HepG2 (cell line): Measurements from ENCODE around the gene TTC23. TPM values are rescaled to one million over a fixed set of nuclear protein-coding genes. Genes with fewer than 3 reads are reported as not detected.
A peak's percentile ranks its signal among the peaks of the same experiment; 100 is the strongest.

ENCODE experiments used
- ATAC-seq: fragments of 200-7000 bp; cut with Tn5 transposase; 3 replicates; pipeline ENCODE4 v1.9.1; 2020; ENCODE audit warnings: mild to moderate bottlenecking, moderate library complexity
- Bru-seq: library from RNA; stranded (reverse); fragments of 400-500 nt; gene quantifications from one replicate; lab custom pipeline; 2021; lab: Mats Ljungman, UMichigan
- BruChase-seq, 2 experiments: library from RNA; stranded (reverse); fragments of 400-500 nt; gene quantifications; one replicate each; lab custom pipeline; 2021; lab: Mats Ljungman, UMichigan
- BruUV-seq: library from RNA; stranded (reverse); fragments of 400-500 nt; replicated peaks from 2 replicates; lab custom pipeline; 2021; lab: Mats Ljungman, UMichigan
- CTCF ChIA-PET: fragments of 300-600 bp; formaldehyde crosslinking; extraction: SDS; loops from one replicate; lab custom pipeline; 2021; ENCODE audit warnings: low total read pairs, inconsistent platforms, low intra/inter-chr PET ratio; lab: Yijun Ruan, JAX
- POLR2A ChIA-PET: fragments of 350-600 bp; sonication (Branson Sonifier 250); formaldehyde crosslinking; loops from one replicate; lab custom pipeline; 2020; ENCODE audit warnings: antibody characterized with exemption, inconsistent platforms; lab: Yijun Ruan, JAX
- DNase-seq: peaks from one replicate; pipeline ENCODE4 v3.0.0-alpha.2; 2015; ENCODE audit warnings: low spot score
- FAIRE-seq: peaks from 3 replicates; lab custom pipeline; 2011; peaks lifted over from hg19 to GRCh38; lab: Jason Lieb, UNC
- H2AFZ ChIP-seq: one replicate; pipeline ENCODE4 v1.6.1; 2011; ENCODE audit warnings: low read length, inconsistent platforms
- H3K27ac ChIP-seq: fragments of 300-600 bp; 3 replicates; pipeline ENCODE4 v1.8.0; 2011; ENCODE audit warnings: mixed run types, mild to moderate bottlenecking, mixed read lengths, low read length, inconsistent platforms; ENCODE audit not compliant: insufficient read depth; ENCODE audit errors: extremely low read length
- H3K27me3 ChIP-seq, 2 experiments: fragments of 200-600 bp in 1 of 2; 2 replicates in 1 of 2; 3 replicates in 1 of 2; pipeline versions ENCODE4 v1.6.0 to v1.8.0; 2011; ENCODE audit warnings: low read length in 2 of 2, mild to moderate bottlenecking in 2 of 2, moderate library complexity in 2 of 2, inconsistent platforms in 1 of 2; ENCODE audit not compliant: insufficient read depth in 2 of 2, control insufficient read depth in 1 of 2
- H3K36me3 ChIP-seq, 2 experiments: fragments of 200-600 bp in 1 of 2; replicated peaks in 1 of 2; 2 replicates in 1 of 2; 3 replicates in 1 of 2; pipeline versions ENCODE4 v1.5.1 to v1.8.0; 2011; ENCODE audit warnings: low read length in 2 of 2, inconsistent platforms in 1 of 2; ENCODE audit not compliant: insufficient read depth in 2 of 2, control insufficient read depth in 1 of 2
- H3K4me1 ChIP-seq: 2 replicates; pipeline ENCODE4 v1.5.1; 2012; ENCODE audit warnings: low read length, inconsistent platforms; ENCODE audit not compliant: insufficient read depth
- H3K4me2 ChIP-seq: 2 replicates; pipeline ENCODE4 v1.6.0; 2011; ENCODE audit warnings: low read depth, low read length, inconsistent platforms
- H3K4me3 ChIP-seq, 3 experiments: fragments of 200-600 bp in 1 of 3; sonication (generic), shearing (Covaris generic) in 1 of 3; replicated peaks in 1 of 3; 2 replicates each; pipeline ENCODE4 v1.5.1; 2011 to 2016; ENCODE audit warnings: low read length in 3 of 3, inconsistent platforms in 2 of 3, low read depth in 2 of 3, mild to moderate bottlenecking in 2 of 3, control low read depth in 1 of 3, mixed read lengths in 1 of 3; ENCODE audit not compliant: insufficient read depth in 1 of 3
- H3K79me2 ChIP-seq: one replicate; pipeline ENCODE4 v1.6.1; 2011; ENCODE audit warnings: low read length, inconsistent platforms; ENCODE audit not compliant: insufficient read depth
- H3K9ac ChIP-seq: 2 replicates; pipeline ENCODE4 v1.6.0; 2011; ENCODE audit warnings: mild to moderate bottlenecking, low read depth, low read length, inconsistent platforms; ENCODE audit not compliant: insufficient read depth
- H3K9me3 ChIP-seq: 2 replicates; pipeline ENCODE4 v1.5.1; 2012; ENCODE audit warnings: mild to moderate bottlenecking, low read length
- H4K20me1 ChIP-seq: 2 replicates; pipeline ENCODE4 v1.6.0; 2011; ENCODE audit warnings: inconsistent platforms, mild to moderate bottlenecking, low read length, moderate library complexity; ENCODE audit not compliant: insufficient read depth
- ARHGAP35 ChIP-seq: sonication (generic); formaldehyde crosslinking; IDR thresholded peaks from 2 replicates; pipeline ENCODE4 v1.9.0; 2022; ENCODE audit warnings: mild to moderate bottlenecking, inconsistent platforms, moderate library complexity, missing genetic modification reagents, borderline replicate concordance
- DPF2 ChIP-seq: sonication (generic); formaldehyde crosslinking; IDR thresholded peaks from 2 replicates; pipeline ENCODE4 v1.4.0; 2020; ENCODE audit warnings: mild to moderate bottlenecking, low read depth, missing genetic modification reagents, borderline replicate concordance
- PHF8 ChIP-seq: sonication (generic); formaldehyde crosslinking; IDR thresholded peaks from 2 replicates; pipeline ENCODE4 v1.5.0; 2020; ENCODE audit warnings: missing genetic modification reagents
- POLR2AphosphoS5 ChIP-seq: IDR thresholded peaks from 2 replicates; pipeline ENCODE4 v1.6.1; 2012; ENCODE audit warnings: low read depth, low read length
- RAD21 ChIP-seq: fragments of 450-650 bp; formaldehyde crosslinking; IDR thresholded peaks from 2 replicates; pipeline ENCODE4 v1.5.0; 2020; ENCODE audit warnings: mild to moderate bottlenecking
- SAP130 ChIP-seq: IDR thresholded peaks from 2 replicates; pipeline ENCODE4 v1.6.1; 2016; ENCODE audit warnings: low read depth
- USF2 ChIP-seq, 2 experiments: sonication (generic) in 1 of 2; formaldehyde crosslinking in 1 of 2; IDR thresholded peaks; 2 replicates each; pipeline versions ENCODE4 v1.5.1 to v1.6.1; 2011 to 2020; ENCODE audit warnings: borderline replicate concordance in 1 of 2, low read depth in 1 of 2, low read length in 1 of 2, mild to moderate bottlenecking in 1 of 2, missing genetic modification reagents in 1 of 2, moderate library complexity in 1 of 2
- ZNF17 ChIP-seq: sonication (generic); formaldehyde crosslinking; IDR thresholded peaks from 2 replicates; pipeline ENCODE4 v1.5.0; 2020; ENCODE audit warnings: mild to moderate bottlenecking, missing genetic modification reagents
- ZNF580 ChIP-seq: IDR thresholded peaks from 2 replicates; pipeline ENCODE4 v1.6.1; 2016; ENCODE audit warnings: low read depth, borderline replicate concordance
- ZNF841 ChIP-seq: sonication (generic); formaldehyde crosslinking; IDR thresholded peaks from 2 replicates; pipeline ENCODE4 v1.8.1; 2023; ENCODE audit warnings: missing genetic modification reagents, borderline replicate concordance
- WGBS: methylation state at CpG from one replicate; pipeline ENCODE4 v1.1.6; 2017; ENCODE audit warnings: low lambda C conversion rate; 5-methylcytosine and 5-hydroxymethylcytosine counted together
- in situ Hi-C: cut with HindIII; loops from 2 replicates; pipeline ENCODE4 v1.10.0; 2017; ENCODE audit warnings: low pct_unique_long_range_greater_than_20kb; ENCODE audit not compliant: extremely low pct_ligation_motif_present
- intact Hi-C: fragments of 100-400 bp; cut with micrococcal nuclease; formaldehyde crosslinking; loops from one replicate; pipeline ENCODE4 v1.10.0; 2022; ENCODE audit not compliant: unreplicated experiment
- long read RNA-seq, 2 experiments: library from RNA in 1 of 2; library from polyadenylated mRNA in 1 of 2; stranded (forward) in 1 of 2; unstranded in 1 of 2; transcript quantifications; one replicate each; pipeline ENCODE4 v2.0.0, GENCODE V29; 2019 to 2022
- polyA minus RNA-seq, 3 experiments: library from RNA; depleted of rRNA, polyadenylated mRNA; stranded (reverse); fragments of >200 nt; gene quantifications; 2 replicates each; pipeline ENCODE4 v1.2.3, GENCODE V29; 2011; ENCODE audit warnings: low replicate concordance in 1 of 3
- polyA plus RNA-seq, 8 experiments: library from polyadenylated mRNA; depleted of rRNA in 3 of 8; stranded (reverse) in 7 of 8; unstranded in 1 of 8; fragments of >200 nt; fragmentation: Illumina TruSeq in 4 of 8; extraction: Trizol in 4 of 8; gene quantifications; 2 replicates each; pipeline versions ENCODE4 v1.2.1 to v1.2.3, GENCODE V29; 2011 to 2016; ENCODE audit warnings: low read depth in 4 of 8, missing spikeins in 1 of 8, mixed read lengths in 1 of 8; ENCODE audit not compliant: insufficient read depth in 1 of 8
- total RNA-seq, 5 experiments: library from RNA; depleted of rRNA; stranded (reverse); fragments of >200 nt; fragmentation: Illumina TruSeq; extraction: Trizol; gene quantifications; 2 replicates each; pipeline ENCODE4 v1.2.3, GENCODE V29; 2016; ENCODE audit warnings: low read depth in 1 of 5
- TF ChIP-seq, protein P1 (sequence below): sonication (generic); formaldehyde crosslinking; IDR thresholded peaks from 2 replicates; pipeline ENCODE4 v1.4.0; 2020; ENCODE audit warnings: missing genetic modification reagents, borderline replicate concordance

TTC23 gene
- total RNA-seq (2016; rRNA removed; fragmentation: Illumina TruSeq; extraction: Trizol), result 11.7 and 17.2 TPM in 2 replicates
- total RNA-seq (2016; cell fraction: cytosol; rRNA removed; fragmentation: Illumina TruSeq; extraction: Trizol; ENCODE audit: low read depth), result 3.1 TPM in 2 replicates
- 11.4 and 15.4 TPM in 2 replicates for total RNA-seq (2016; cell fraction: insoluble cytoplasmic fraction; rRNA removed; fragmentation: Illumina TruSeq; extraction: Trizol)
- 5.6 and 6.5 TPM in 2 replicates for total RNA-seq (2016; cell fraction: membrane; rRNA removed; fragmentation: Illumina TruSeq; extraction: Trizol)
- 16.6 and 19.0 TPM in 2 replicates for total RNA-seq (2016; cell fraction: nucleus; rRNA removed; fragmentation: Illumina TruSeq; extraction: Trizol)
- 1.3 and 1.6 TPM in 2 replicates for polyA plus RNA-seq (2011; rRNA removed)
- polyA plus RNA-seq (2011; cell fraction: cytosol; rRNA removed), result 1.4 and 2.1 TPM in 2 replicates
- 3.2 and 3.5 TPM in 2 replicates for polyA plus RNA-seq (2011; cell fraction: nucleus; rRNA removed)
- polyA plus RNA-seq (2012), result 5.4 and 7.4 TPM in 2 replicates
- 0.81 and 0.99 TPM in 2 replicates for polyA plus RNA-seq (2016; cell fraction: cytosol; fragmentation: Illumina TruSeq; extraction: Trizol; ENCODE audit: low read depth)
- 9.0 and 11.6 TPM in 2 replicates for polyA plus RNA-seq (2016; cell fraction: insoluble cytoplasmic fraction; fragmentation: Illumina TruSeq; extraction: Trizol; ENCODE audit: low read depth)
- polyA plus RNA-seq (2016; cell fraction: membrane; fragmentation: Illumina TruSeq; extraction: Trizol; ENCODE audit: low read depth), result 2.2 and 2.5 TPM in 2 replicates
- 9.0 and 11.1 TPM in 2 replicates for polyA plus RNA-seq (2016; cell fraction: nucleus; fragmentation: Illumina TruSeq; extraction: Trizol; ENCODE audit: insufficient read depth, low read depth)
- 2.3 and 7.2 TPM in 2 replicates for polyA minus RNA-seq (2011; rRNA and poly(A)+ RNA removed; ENCODE audit: low replicate concordance)
- polyA minus RNA-seq (2011; cell fraction: cytosol; rRNA and poly(A)+ RNA removed), result 3.7 and 4.5 TPM in 2 replicates
- polyA minus RNA-seq (2011; cell fraction: nucleus; rRNA and poly(A)+ RNA removed), result 9.8 and 11.1 TPM in 2 replicates
- Bru-seq, nascent RNA, result percentile 49 among the genes with signal in this experiment
- BruChase-seq, experiment 1, labeled RNA remaining after a 6-hour chase, result percentile 42 among the genes with signal in this experiment
- percentile 44 among the genes with signal in this experiment for BruChase-seq, experiment 2, labeled RNA remaining after a 2-hour chase
- long read RNA-seq, experiment 1, partial matches to known transcripts, result 1 of 3 reads
- long read RNA-seq, experiment 1, other reads (novel, unspliced or antisense), result 2 of 3 reads
- long read RNA-seq, experiment 2, partial matches to known transcripts, result 1 of 4 reads
- long read RNA-seq, experiment 2, other reads (novel, unspliced or antisense), result 3 of 4 reads

DNA sequence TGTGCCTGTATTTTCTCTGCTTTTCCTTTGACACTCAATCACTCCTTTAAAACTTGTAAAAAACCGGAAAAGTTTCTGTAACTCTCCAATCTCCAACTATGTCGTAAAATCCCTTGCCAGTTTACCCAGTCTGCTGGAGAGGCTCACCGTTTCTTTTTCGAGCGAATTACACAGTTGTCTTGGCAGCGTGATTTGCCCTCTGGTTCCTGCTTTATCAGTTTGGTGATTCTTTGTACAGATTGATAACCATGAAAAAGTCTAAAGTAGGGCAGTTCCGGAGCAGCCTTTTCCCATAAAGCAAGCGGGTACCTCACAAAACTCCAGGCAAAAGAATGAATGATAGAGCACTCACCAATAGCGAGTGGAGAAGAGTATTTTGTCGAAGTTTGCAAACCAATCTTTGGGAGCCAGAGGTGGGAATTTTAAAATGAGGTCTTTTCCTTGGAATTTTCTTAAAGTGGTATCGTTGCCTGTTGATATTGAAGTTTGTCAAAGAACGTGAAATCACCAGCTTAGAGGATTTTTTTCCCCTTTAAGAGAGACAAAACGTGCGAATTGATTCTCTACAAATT lies at the start of gene TTC23:
Gene TTC23, minus strand, starts transcription at position 312 of the 572 bp plus-strand sequence. CDS start 20,869 bp downstream, outside the sequence.
- Histone ChIP-seq H4K20me1 (no peaks in the 10 kb centered on the region), H2AFZ (peak within 1 kb of the TSS; percentile 97), H3K9ac (peak within 1 kb of the TSS; percentile 92), H3K4me2 (peak within 1 kb of the TSS; percentile 97), H3K27ac (peak within 1 kb of the TSS; percentile 98), H3K27me3 (no peaks in the 10 kb centered on the region; a peak in 1 of 5 replicates), H3K9me3 (no peaks in the 10 kb centered on the region), H3K4me3 (peak within 1 kb of the TSS; percentile 72 to 97 (median 78)), H3K79me2 (peaks cover 28% of the 10 kb centered on the region), H3K4me1 (peaks cover 39% of the 10 kb centered on the region), H3K36me3 (no peaks in the 10 kb centered on the region)
- FAIRE-seq (peak; percentile 96), ATAC-seq (peak; percentile 32), DNase-seq (peak; percentile 65)
- BruUV-seq, result no TSS peak
- WGBS, result under 1% methylated on average over 14 of the region's 14 CpGs
- POLR2A ChIA-PET, result interaction anchor here (2.6 kb wide), 1 partner anchor 13 kb away, joined by 16 read pairs; no protein-coding TSS in a partner anchor
- in situ Hi-C loops (no loop called here), intact Hi-C loops (no loop called here)
- CTCF ChIA-PET, result no interaction called here
- no peak for TF ChIP-seq ZNF841 (CRISPR knock-in tag)
- no peak for TF ChIP-seq ARHGAP35 (CRISPR knock-in tag)
- TF ChIP-seq DPF2, result no peak
- TF ChIP-seq PHF8, result peak; percentile 56; the same call in 1 of the 2 replicates
- TF ChIP-seq SAP130, result peak; percentile 60
- peak; percentile 32; the same call in 1 of the 2 replicates for TF ChIP-seq POLR2AphosphoS5
- TF ChIP-seq ZNF17, result no peak
- no peak for TF ChIP-seq USF2 (IDR thresholded peaks at IDR 0.05; ENCODE audit: low read depth, low read length)
- no peak for TF ChIP-seq USF2 (CRISPR knock-in tag; IDR thresholded peaks at IDR 0.05; ENCODE audit: borderline replicate concordance)
- TF ChIP-seq RAD21 (CRISPR knock-in tag), result no peak
- TF ChIP-seq ZNF580 (CRISPR knock-in tag), result no peak
- TF ChIP-seq, protein P1, sequence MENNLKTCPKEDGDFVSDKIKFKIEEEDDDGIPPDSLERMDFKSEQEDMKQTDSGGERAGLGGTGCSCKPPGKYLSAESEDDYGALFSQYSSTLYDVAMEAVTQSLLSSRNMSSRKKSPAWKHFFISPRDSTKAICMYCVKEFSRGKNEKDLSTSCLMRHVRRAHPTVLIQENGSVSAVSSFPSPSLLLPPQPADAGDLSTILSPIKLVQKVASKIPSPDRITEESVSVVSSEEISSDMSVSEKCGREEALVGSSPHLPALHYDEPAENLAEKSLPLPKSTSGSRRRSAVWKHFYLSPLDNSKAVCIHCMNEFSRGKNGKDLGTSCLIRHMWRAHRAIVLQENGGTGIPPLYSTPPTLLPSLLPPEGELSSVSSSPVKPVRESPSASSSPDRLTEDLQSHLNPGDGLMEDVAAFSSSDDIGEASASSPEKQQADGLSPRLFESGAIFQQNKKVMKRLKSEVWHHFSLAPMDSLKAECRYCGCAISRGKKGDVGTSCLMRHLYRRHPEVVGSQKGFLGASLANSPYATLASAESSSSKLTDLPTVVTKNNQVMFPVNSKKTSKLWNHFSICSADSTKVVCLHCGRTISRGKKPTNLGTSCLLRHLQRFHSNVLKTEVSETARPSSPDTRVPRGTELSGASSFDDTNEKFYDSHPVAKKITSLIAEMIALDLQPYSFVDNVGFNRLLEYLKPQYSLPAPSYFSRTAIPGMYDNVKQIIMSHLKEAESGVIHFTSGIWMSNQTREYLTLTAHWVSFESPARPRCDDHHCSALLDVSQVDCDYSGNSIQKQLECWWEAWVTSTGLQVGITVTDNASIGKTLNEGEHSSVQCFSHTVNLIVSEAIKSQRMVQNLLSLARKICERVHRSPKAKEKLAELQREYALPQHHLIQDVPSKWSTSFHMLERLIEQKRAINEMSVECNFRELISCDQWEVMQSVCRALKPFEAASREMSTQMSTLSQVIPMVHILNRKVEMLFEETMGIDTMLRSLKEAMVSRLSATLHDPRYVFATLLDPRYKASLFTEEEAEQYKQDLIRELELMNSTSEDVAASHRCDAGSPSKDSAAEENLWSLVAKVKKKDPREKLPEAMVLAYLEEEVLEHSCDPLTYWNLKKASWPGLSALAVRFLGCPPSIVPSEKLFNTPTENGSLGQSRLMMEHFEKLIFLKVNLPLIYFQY, result no peak
